NB4 (cell line): ENCODE data around the gene TMEM132E.
A peak's percentile ranks its signal among the peaks of the same experiment; 100 is the strongest.

ENCODE experiments used
- DNase-seq: peaks from one replicate; pipeline ENCODE4 v3.0.0; 2010; ENCODE audit warnings: low read depth
- H3K4me3 ChIP-seq: one replicate; pipeline ENCODE4 v1.5.1; 2011; ENCODE audit warnings: mild to moderate bottlenecking, low read depth, low read length, moderate library complexity
- CTCF ChIP-seq: IDR thresholded peaks from one replicate; pipeline ENCODE4 v1.5.1; 2012; ENCODE audit warnings: low read depth, low read length
- MAX ChIP-seq: IDR thresholded peaks from 2 replicates; pipeline ENCODE4 v1.6.1; 2011; ENCODE audit warnings: low read depth, low read length
- MYC ChIP-seq: IDR thresholded peaks from 2 replicates; pipeline ENCODE4 v1.6.1; 2011; ENCODE audit warnings: low read depth, low read length
- POLR2A ChIP-seq: IDR thresholded peaks from 2 replicates; pipeline ENCODE4 v1.6.1; 2011; ENCODE audit warnings: mild to moderate bottlenecking; ENCODE audit not compliant: insufficient read length; ENCODE audit errors: extremely low read depth

TMEM132E gene

DNA sequence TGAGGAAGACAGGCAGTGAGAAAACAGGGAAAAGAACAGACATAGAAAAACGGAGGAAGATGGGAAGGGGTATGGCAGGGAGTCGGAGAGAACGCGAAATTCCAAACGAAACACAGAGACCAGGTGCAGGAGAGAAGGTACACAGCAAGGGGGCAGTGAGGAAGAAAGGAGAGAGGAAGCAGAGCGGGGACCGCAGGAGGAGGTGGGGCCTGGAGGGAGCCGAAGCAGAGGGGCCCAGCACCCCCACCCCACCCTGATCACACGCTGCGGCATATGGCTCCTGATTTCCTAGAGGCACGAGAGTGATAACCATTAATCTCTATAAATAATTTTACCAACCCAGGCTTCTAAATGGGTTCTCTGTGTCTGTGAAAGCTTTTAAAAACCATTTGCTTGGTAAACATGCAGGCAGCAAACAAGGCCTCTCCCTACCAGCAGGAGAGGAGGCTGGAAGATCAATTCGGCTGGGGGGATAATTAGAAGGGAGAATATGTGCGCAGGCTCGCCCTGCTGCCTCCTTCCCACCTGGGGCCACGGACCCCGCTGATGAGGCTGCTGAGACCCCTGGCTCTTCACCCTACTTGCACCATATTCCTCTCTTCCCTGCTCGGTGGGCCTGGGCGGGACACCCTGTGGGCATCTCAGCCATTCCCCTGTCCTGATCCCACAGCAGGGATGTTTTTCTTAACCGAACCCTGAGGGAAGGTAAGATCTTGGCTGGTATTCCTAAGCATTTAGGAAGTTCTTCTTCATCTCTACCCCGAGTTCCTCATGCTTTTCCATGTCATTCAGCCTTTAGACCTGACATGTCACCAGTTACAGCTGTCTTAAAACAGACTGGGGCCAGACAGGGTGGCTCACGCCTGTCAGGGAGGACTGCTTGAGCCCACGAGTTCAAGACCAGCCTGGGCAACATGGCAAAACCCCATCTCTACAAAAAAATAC is 86.7 kb downstream of the TMEM132E start:
- TF ChIP-seq POLR2A: no peak
- no peak for TF ChIP-seq MYC
- TF ChIP-seq CTCF: no peak
- no peak for TF ChIP-seq MAX
- DNase-seq: peak; percentile 49
- no peak overlapping the region for H3K4me3 ChIP-seq

- no peak for TF ChIP-seq MAX
- TF ChIP-seq CTCF: no peak
- no peak for TF ChIP-seq MYC
- no peak for TF ChIP-seq POLR2A
- no peak for DNase-seq
- no peak overlapping the region for H3K4me3 ChIP-seq
These were observed 88.3 kb downstream of the TMEM132E start for GRCh38 chr17:34667656-34668055.

DNA sequence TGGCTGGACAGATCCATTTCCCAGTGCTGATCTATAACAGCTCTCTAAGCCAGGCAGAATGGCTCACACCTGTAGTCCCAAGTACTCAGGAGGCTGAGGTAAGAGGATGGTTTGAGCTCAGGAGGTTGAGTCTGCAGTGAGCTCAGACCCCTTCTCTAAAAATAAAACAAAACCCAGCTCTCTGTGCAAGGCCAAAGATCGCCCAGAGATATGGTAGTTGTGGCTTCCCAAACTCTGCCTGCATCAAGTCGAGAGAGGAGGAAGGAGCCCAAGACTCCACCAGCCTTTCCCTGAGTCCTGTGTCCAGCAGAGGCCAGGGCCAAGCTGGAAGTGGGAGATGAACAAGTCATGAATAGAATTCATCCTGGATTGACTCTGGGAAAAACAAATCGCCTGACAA is 88.8 kb downstream of the TMEM132E start:
- no peak for TF ChIP-seq MYC
- TF ChIP-seq CTCF: no peak
- no peak for TF ChIP-seq MAX
- no peak for TF ChIP-seq POLR2A
- H3K4me3 ChIP-seq: no peak overlapping the region
- no peak for DNase-seq

DNA sequence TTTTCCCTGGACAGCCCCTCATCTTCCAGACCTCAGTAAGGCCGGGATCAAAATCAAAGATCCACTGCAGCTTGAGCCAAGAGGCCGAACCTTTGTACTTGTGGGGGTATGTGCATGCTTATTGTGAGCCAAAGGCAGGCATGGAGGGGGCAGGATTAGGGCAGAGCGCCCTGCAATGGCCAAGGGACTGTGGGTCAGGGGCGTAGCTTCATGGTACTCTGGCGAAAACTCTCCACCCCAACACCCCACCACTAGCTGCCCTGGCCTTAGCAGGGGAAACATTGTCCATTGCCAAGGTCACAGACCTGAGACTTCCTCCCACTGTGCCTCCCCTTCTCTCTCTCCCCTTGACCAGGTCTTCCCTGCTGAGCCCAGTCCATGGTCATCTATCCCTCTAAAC is 90.1 kb downstream of the TMEM132E start:
- no peak for DNase-seq
- TF ChIP-seq POLR2A: no peak
- TF ChIP-seq MYC: no peak
- no peak for TF ChIP-seq CTCF
- no peak for TF ChIP-seq MAX
- H3K4me3 ChIP-seq: no peak overlapping the region

DNA sequence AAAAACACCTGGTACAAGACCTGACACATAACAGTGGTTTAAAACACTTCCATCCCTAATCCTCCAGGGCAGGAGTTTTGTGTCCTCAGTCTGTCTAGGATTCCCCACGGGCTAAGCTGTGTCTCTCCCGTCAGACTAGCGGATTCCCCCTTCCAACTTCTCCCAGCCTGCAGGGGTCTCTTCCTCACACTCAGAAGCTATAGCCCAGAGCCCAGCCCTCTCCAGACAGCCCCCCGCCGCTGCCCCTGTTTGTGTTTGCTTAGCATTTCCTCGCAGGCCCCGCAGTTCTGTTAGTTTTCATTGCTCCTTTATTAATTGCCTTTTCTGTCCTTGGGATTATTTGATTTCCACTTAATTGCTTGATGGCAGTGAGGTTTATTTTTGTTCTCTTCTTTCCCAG is 91.2 kb downstream of the TMEM132E start:
- DNase-seq: no peak
- TF ChIP-seq MYC (no peak), MAX (no peak), CTCF (no peak), POLR2A (no peak)
- no peak overlapping the region for H3K4me3 ChIP-seq
